Neural cell (in vitro differentiated cells): ENCODE measurements around the gene DCAF5. TPM values are rescaled to one million over a fixed set of nuclear protein-coding genes. Genes with fewer than 3 reads are reported as not detected.

ENCODE experiments used
- H2AFZ ChIP-seq: fragments of 200-600, 300-800 bp; sonication (generic), shearing (Covaris generic); 2 replicates; pipeline ENCODE4 v1.6.0; 2014; ENCODE audit warnings: low read depth, mild to moderate bottlenecking, antibody characterized with exemption, low read length, moderate library complexity
- H3F3A ChIP-seq: fragments of 200-600 bp; shearing (Covaris generic); 2 replicates; pipeline ENCODE4 v1.6.1; 2016; ENCODE audit warnings: mild to moderate bottlenecking, moderate library complexity, mixed read lengths, antibody characterized with exemption, low read length; ENCODE audit not compliant: insufficient read depth, poor library complexity, severe bottlenecking
- H3K27ac ChIP-seq: fragments of 200-600, 300-800 bp; sonication (generic), shearing (Covaris generic); 2 replicates; pipeline ENCODE4 v1.5.1; 2014; ENCODE audit warnings: mild to moderate bottlenecking, low read length, moderate library complexity
- H3K27me3 ChIP-seq: fragments of 300-800, 200-600 bp; sonication (generic), shearing (Covaris generic); 2 replicates; pipeline ENCODE4 v1.6.0; 2014; ENCODE audit warnings: mild to moderate bottlenecking, low read depth, low read length, moderate library complexity; ENCODE audit not compliant: insufficient read depth
- H3K36me3 ChIP-seq: fragments of 300-800, 200-600 bp; sonication (generic), shearing (Covaris generic); 2 replicates; pipeline ENCODE4 v1.5.1; 2014; ENCODE audit warnings: mild to moderate bottlenecking, antibody characterized with exemption, low read length, moderate library complexity; ENCODE audit not compliant: insufficient read depth
- H3K4me2 ChIP-seq: fragments of 300-800, 200-600 bp; sonication (generic), shearing (Covaris generic); 2 replicates; pipeline ENCODE4 v1.6.0; 2014; ENCODE audit warnings: mild to moderate bottlenecking, low read length
- H3K4me3 ChIP-seq: fragments of 300-800, 200-600 bp; sonication (generic), shearing (Covaris generic); 2 replicates; pipeline ENCODE4 v1.5.1; 2014; ENCODE audit warnings: mild to moderate bottlenecking, low read length, moderate library complexity
- H3K79me2 ChIP-seq: fragments of 200-600 bp; shearing (Covaris generic); replicated peaks from 2 replicates; pipeline ENCODE4 v1.6.0; 2014; ENCODE audit warnings: mild to moderate bottlenecking, low read length, moderate library complexity; ENCODE audit not compliant: insufficient read depth
- H3K9ac ChIP-seq: fragments of 300-800, 200-600 bp; sonication (generic), shearing (Covaris generic); 2 replicates; pipeline ENCODE4 v1.6.1; 2016; ENCODE audit warnings: mild to moderate bottlenecking, low read length, mixed read lengths
- H3K9me2 ChIP-seq: fragments of 200-600 bp; shearing (Covaris generic); 2 replicates; pipeline ENCODE4 v1.6.1; 2016; ENCODE audit warnings: mild to moderate bottlenecking, low read length, mixed read lengths; ENCODE audit not compliant: insufficient read depth
- H3K9me3 ChIP-seq: fragments of 200-600, 300-800 bp; sonication (generic), shearing (Covaris generic); 2 replicates; pipeline ENCODE4 v1.6.1; 2016; ENCODE audit warnings: mild to moderate bottlenecking, mixed run types, low read length, moderate library complexity, mixed read lengths
- H4K20me1 ChIP-seq: fragments of 200-600 bp; shearing (Covaris generic); 2 replicates; pipeline ENCODE4 v1.6.1; 2016; ENCODE audit warnings: mild to moderate bottlenecking, mixed run types; ENCODE audit not compliant: insufficient read depth
- EP300 ChIP-seq: fragments of 450-650 bp; conservative IDR thresholded peaks from 2 replicates; pipeline ENCODE4 v1.6.1; 2014; ENCODE audit warnings: antibody characterized with exemption, mild to moderate bottlenecking, moderate library complexity; ENCODE audit not compliant: poor library complexity, severe bottlenecking
- EZH2 ChIP-seq: fragments of 200-600, 300-800 bp; shearing (Covaris generic), sonication (generic); IDR thresholded peaks from 2 replicates; pipeline ENCODE4 v1.6.1; 2014; ENCODE audit warnings: antibody characterized with exemption, low read length, borderline replicate concordance, mild to moderate bottlenecking; ENCODE audit not compliant: insufficient read depth, poor library complexity, severe bottlenecking
- MXI1 ChIP-seq: fragments of 450-650 bp; conservative IDR thresholded peaks from 2 replicates; pipeline ENCODE4 v1.6.1; 2014; ENCODE audit warnings: antibody characterized with exemption, mild to moderate bottlenecking; ENCODE audit not compliant: poor library complexity, severe bottlenecking
- POLR2AphosphoS5 ChIP-seq: IDR thresholded peaks from 2 replicates; pipeline ENCODE4 v1.6.1; 2012
- RAD21 ChIP-seq: fragments of 450-650 bp; conservative IDR thresholded peaks from 2 replicates; pipeline ENCODE4 v1.6.1; 2014; ENCODE audit warnings: antibody characterized with exemption, mild to moderate bottlenecking, moderate library complexity
- SMC3 ChIP-seq: fragments of 450-650 bp; conservative IDR thresholded peaks from 2 replicates; pipeline ENCODE4 v1.6.1; 2014; ENCODE audit warnings: antibody characterized with exemption, mild to moderate bottlenecking, moderate library complexity; ENCODE audit not compliant: poor library complexity
- TAF1 ChIP-seq: IDR thresholded peaks from 2 replicates; pipeline ENCODE4 v1.6.1; 2012; ENCODE audit warnings: low read depth
- polyA plus RNA-seq: library from polyadenylated mRNA; depleted of rRNA; stranded (reverse); fragments of >200 nt; gene quantifications from 2 replicates; pipeline ENCODE4 v1.2.3, GENCODE V29; 2014
- TF ChIP-seq, protein P1 (sequence below): IDR thresholded peaks from 2 replicates; pipeline ENCODE4 v1.6.1; 2012; ENCODE audit warnings: borderline replicate concordance
- TF ChIP-seq, protein P2 (sequence below): fragments of 450-650 bp; IDR thresholded peaks from 2 replicates; pipeline ENCODE4 v1.5.1; 2014; ENCODE audit warnings: antibody characterized with exemption, mild to moderate bottlenecking, moderate library complexity; ENCODE audit not compliant: poor library complexity, severe bottlenecking

DCAF5 gene
- polyA plus RNA-seq, 1 donor from 2014 or later = 33.5 TPM

- no peaks in the 10 kb centered on the region for H3K27me3 ChIP-seq
- H3K79me2 ChIP-seq = peaks cover 52% of the 10 kb centered on the region
- no peak overlapping the region for H2AFZ ChIP-seq
- no peaks in the 10 kb centered on the region for H3K9me2 ChIP-seq
- no peak overlapping the region for H3K9ac ChIP-seq
- no peak overlapping the region for H3K4me2 ChIP-seq
- TF ChIP-seq TAF1 (no peak), POLR2AphosphoS5 (no peak), MXI1 (no peak), EP300 (no peak), SMC3 (no peak)
- no peaks in the 10 kb centered on the region for H3F3A ChIP-seq
- H3K4me3 ChIP-seq = no peak overlapping the region
- H4K20me1 ChIP-seq = no peaks in the 10 kb centered on the region
- H3K9me3 ChIP-seq = no peaks in the 10 kb centered on the region
- H3K36me3 ChIP-seq = no peaks in the 10 kb centered on the region
- H3K27ac ChIP-seq = no peak overlapping the region
Observed at GRCh38 chr14:69137843-69138535, 14.9 kb downstream of the DCAF5 start.

DNA sequence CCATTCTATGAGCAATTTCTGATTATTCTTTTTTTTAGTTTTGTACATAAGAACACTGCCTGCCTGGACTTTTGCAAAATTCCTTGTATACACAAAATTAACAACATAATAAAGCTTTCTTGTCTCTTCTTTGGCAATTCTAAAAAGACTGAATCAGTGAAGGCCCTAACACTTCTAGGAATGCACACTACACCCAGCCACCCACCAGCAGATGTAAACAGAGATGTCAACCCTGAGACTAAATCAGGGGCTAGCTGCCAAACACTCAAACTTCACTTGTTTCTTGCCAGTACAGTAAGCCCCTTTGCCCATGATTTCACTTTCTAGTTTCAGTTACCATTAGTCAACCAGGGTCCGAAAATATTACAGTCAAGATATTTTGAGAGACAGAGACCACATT, 15.5 kb downstream of the DCAF5 start:
- Histone ChIP-seq H3K4me2 (no peak overlapping the region), H3F3A (no peaks in the 10 kb centered on the region), H3K9ac (no peak overlapping the region), H3K9me3 (no peaks in the 10 kb centered on the region), H3K79me2 (peaks cover 51% of the 10 kb centered on the region), H2AFZ (no peak overlapping the region), H3K27ac (no peak overlapping the region), H3K4me3 (no peak overlapping the region), H3K27me3 (no peaks in the 10 kb centered on the region), H3K36me3 (no peaks in the 10 kb centered on the region), H4K20me1 (no peaks in the 10 kb centered on the region), H3K9me2 (no peaks in the 10 kb centered on the region)
- no peak for TF ChIP-seq MXI1
- no peak for TF ChIP-seq RAD21
- TF ChIP-seq POLR2AphosphoS5 = no peak
- TF ChIP-seq, protein P1, sequence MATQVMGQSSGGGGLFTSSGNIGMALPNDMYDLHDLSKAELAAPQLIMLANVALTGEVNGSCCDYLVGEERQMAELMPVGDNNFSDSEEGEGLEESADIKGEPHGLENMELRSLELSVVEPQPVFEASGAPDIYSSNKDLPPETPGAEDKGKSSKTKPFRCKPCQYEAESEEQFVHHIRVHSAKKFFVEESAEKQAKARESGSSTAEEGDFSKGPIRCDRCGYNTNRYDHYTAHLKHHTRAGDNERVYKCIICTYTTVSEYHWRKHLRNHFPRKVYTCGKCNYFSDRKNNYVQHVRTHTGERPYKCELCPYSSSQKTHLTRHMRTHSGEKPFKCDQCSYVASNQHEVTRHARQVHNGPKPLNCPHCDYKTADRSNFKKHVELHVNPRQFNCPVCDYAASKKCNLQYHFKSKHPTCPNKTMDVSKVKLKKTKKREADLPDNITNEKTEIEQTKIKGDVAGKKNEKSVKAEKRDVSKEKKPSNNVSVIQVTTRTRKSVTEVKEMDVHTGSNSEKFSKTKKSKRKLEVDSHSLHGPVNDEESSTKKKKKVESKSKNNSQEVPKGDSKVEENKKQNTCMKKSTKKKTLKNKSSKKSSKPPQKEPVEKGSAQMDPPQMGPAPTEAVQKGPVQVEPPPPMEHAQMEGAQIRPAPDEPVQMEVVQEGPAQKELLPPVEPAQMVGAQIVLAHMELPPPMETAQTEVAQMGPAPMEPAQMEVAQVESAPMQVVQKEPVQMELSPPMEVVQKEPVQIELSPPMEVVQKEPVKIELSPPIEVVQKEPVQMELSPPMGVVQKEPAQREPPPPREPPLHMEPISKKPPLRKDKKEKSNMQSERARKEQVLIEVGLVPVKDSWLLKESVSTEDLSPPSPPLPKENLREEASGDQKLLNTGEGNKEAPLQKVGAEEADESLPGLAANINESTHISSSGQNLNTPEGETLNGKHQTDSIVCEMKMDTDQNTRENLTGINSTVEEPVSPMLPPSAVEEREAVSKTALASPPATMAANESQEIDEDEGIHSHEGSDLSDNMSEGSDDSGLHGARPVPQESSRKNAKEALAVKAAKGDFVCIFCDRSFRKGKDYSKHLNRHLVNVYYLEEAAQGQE = no peak
- no peak for TF ChIP-seq TAF1
- TF ChIP-seq EP300 = no peak
- TF ChIP-seq EZH2 = no peak
- no peak for TF ChIP-seq SMC3
- TF ChIP-seq, protein P2, sequence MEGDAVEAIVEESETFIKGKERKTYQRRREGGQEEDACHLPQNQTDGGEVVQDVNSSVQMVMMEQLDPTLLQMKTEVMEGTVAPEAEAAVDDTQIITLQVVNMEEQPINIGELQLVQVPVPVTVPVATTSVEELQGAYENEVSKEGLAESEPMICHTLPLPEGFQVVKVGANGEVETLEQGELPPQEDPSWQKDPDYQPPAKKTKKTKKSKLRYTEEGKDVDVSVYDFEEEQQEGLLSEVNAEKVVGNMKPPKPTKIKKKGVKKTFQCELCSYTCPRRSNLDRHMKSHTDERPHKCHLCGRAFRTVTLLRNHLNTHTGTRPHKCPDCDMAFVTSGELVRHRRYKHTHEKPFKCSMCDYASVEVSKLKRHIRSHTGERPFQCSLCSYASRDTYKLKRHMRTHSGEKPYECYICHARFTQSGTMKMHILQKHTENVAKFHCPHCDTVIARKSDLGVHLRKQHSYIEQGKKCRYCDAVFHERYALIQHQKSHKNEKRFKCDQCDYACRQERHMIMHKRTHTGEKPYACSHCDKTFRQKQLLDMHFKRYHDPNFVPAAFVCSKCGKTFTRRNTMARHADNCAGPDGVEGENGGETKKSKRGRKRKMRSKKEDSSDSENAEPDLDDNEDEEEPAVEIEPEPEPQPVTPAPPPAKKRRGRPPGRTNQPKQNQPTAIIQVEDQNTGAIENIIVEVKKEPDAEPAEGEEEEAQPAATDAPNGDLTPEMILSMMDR = no peak
